ENCODE results near the gene ZXDB.
"Not testable (repeated sequence)": the region's sequence is repeated elsewhere in the genome, so short reads cannot be mapped to it uniquely, and the experiment has no call there.

ZXDB gene

DNA sequence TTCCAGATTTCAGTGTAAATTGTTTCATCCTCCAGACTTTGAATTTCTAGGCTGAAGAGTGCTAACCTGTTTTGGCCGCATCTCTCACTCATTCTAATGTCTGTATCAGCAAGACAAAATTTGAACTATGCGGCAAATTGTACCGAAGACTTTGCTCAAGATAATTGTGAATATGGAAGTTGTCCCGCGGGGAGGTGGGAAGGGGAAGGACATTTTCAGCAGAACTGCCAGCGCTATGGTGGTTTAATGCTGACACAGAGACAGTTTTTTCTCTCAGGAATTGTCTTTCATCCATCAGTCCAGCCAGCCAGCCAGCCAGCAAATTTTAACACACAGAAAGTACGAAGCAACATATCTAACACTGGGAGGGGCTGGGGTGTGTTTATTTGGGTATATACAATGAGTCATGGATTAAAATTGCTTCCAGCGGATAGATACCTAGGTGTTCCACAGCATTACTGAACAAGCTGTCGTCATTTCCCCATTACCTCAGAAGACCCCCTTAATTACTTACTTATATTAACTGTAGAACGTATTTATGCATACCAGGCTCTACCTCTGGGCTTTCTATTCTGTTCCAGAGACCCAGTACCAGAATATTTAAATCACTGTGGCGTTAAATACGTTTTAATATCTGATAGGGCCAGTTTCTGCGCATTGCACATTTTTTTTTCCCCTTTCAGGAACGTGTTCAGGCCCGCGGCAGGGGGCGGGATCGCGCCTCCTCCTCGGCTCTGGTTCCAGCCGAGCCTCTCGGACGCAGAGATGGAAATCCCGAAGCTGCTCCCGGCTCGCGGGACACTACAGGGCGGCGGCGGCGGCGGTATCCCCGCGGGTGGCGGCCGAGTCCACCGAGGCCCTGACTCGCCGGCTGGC lies at the start of gene ZXDB:
ZXDB (plus strand) TSS at position 728 of the 876 bp plus-strand sequence; CDS start at position 766, 38 bp downstream.
- DNase-seq = not testable (repeated sequence)

DNA sequence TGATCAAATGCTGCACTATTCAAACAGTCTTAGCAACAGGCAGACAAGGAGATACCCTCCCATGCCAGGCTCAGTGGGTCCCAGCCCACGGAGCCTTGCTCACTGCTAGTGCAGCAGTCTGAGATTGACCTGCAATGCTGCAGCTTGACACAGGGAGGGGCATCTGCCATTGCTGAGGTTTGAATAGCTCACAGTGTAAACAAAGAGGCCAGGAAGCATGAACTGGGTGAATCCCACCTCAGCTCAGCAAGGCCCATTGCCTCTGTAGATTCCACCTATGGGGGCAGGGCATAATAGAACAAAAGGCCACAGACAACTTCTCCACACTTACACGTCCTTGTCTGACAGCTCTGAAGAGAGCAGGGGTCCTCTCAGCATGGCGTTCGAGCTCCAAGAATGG lies 26.6 kb upstream of the ZXDB start:
- DNase-seq = no peak

DNA sequence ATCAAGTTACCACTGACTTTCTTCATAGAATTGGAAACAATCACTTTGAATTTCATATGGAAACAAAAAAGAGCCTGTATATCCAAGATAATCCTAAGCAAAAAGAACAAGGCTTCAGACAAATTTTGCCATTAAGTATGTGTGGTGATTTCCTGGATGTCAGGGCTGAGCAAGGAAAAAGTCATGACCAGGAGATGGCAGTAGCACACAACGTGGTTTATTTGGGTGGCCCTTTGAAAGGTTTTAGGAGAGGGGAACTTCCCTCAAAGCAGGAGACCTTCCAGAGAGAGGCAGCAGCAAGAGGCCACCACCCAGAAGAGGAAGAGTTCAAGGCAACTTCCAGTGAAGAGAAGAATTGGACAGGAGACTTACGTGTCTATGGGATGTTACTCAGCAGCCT lies 18.1 kb upstream of the ZXDB start:
- peak; percentile 26 for DNase-seq

DNA sequence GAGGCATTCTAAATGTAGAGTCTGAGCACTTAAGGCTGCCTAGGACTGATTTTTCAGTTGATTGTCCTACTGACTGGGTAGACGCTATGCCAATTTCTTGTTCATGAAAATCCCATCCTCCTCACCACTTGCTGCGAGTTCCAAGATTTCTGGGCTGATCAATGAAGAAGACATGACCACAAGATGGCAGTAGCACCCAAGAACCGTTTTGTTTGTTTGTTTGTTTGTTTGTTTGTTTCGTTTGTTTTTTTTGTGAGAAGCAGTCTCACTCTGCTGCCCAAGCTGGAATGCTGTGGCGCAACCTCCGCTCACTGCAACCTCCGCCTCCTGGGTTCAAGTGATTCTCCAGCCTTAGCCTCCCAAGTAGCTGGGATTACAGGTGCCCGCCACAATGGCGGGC lies 8.9 kb upstream of the ZXDB start:
- not testable (repeated sequence) for DNase-seq

DNA sequence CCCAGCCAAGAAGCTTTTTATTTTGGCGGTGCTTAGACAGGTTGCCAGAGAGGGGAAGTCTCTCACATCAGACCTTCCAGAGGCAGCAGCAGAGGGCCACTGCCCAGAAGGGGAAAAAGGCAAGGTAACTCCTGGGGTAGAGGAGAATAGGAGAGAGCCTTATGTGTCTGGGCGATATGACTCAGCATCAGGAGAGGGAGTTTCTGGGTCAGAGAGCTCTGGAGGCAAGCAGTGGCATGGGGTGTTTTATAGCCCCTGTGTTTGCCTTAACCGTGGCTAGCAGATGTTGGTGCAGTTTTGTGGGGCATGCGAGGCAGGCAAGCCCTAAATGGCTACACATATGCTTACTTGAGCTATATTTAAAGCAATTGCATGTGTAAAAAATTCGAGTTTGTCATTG lies 8.3 kb upstream of the ZXDB start:
- DNase-seq = no peak

DNA sequence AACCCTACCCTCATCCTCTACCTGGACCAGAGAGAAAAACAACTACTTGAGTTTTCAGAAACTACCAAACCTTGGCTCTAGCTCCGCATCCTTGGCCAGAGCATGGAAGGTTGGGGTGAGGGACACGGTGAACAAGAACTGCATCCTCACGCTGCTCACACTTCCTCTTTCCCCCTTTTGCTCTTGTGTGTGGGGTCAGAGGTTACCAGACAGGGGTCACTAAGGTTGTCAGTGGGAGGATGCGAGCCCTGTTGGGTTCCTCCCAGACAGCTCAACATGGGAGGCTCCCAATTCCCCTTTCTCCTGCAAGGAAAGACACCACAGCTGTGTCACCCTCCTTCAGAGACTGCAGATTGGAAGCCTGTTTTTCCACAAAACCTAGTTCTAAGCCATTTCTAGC lies 5.5 kb upstream of the ZXDB start:
- peak; percentile 24 for DNase-seq

DNA sequence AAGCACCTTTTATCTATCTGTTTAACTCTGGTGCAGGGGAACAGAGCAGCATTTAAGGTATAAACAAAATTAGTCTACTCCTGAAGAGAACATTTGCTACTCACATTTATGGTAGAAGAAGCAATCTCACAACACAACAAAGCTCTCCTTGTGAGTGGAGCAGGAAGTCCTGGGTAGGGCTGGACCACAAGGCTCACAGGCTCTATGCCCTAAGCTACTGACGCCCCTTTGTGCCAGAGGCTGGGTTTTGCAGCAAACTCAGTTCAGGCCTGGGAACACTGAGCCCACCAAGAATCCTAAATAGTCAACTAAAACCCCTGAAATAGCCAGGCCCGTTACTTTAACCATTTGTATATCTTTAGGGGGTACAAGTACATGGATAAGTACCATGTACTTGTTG lies 4.7 kb upstream of the ZXDB start:
- no peak for DNase-seq

DNA sequence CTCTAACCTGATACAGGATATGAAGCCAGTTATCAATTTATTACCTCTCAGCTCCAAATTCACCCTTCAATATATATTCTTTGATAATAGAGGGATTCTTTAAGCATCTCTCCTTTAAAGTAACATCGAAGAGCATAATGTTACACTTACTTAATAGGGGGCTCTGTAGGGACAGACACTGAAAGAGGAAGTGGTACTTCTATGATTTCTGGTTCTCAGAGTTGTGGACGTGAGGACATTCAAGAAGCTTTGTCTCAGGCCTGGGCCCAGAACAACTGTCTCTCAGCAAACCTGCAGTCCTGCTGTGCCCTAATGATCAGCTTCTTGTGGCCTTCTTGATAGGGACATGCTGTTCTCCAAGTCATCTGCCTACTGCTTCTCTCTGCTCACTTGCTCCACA lies 4.2 kb upstream of the ZXDB start:
- DNase-seq = peak; percentile 66

DNA sequence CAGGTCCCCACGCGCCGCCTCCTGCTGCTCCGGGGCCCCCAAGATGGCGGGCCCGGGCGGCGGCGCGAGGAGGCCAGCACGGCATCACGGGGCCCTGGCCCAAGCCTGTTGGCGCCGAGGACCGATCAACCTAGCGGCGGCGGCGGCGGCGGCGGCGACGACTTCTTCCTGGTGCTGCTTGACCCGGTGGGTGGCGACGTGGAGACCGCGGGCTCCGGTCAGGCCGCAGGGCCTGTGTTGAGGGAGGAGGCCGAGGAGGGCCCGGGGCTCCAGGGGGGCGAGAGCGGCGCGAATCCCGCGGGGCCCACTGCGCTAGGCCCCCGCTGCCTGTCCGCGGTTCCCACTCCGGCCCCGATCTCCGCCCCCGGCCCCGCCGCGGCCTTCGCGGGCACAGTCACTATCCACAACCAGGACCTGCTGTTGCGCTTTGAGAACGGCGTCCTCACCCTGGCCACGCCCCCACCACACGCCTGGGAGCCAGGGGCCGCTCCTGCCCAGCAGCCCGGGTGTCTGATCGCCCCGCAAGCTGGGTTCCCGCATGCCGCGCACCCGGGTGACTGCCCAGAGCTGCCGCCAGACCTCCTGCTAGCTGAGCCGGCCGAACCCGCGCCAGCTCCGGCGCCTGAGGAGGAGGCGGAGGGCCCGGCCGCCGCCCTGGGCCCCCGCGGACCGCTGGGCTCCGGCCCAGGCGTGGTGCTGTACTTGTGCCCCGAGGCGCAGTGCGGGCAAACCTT lies 516 bp downstream of the ZXDB start:
- peak; percentile 17 for DNase-seq

DNA sequence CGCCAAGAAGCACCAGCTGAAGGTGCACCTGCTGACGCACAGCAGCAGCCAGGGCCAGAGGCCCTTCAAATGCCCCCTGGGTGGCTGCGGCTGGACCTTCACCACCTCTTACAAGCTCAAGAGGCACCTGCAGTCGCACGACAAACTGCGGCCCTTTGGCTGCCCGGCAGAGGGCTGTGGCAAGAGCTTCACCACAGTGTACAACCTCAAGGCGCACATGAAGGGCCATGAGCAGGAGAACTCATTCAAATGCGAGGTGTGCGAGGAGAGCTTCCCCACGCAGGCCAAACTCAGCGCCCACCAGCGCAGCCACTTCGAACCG lies 1.0 kb downstream of the ZXDB start:
- DNase-seq = not testable (repeated sequence)

DNA sequence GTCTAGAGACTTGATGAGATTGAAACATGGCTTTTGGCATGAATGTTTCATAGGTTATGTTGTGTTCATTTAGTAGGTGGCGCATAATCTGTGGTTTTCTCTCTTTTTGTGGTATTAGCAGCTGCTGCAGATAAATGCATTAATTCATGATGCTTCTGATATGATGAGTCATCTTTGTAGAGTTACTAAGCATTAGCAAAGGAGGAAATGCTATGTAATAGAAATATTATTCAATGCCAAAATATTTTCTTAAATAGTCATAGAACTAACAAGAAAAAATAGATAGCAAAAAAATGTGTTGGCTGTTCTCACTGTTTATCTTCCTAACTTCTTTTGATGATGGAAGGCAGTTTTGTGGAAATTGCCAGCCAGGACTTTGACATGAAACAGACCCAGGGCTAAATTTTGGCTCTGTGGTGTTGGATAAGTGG lies 3.6 kb downstream of the ZXDB start:
- no peak for DNase-seq

DNA sequence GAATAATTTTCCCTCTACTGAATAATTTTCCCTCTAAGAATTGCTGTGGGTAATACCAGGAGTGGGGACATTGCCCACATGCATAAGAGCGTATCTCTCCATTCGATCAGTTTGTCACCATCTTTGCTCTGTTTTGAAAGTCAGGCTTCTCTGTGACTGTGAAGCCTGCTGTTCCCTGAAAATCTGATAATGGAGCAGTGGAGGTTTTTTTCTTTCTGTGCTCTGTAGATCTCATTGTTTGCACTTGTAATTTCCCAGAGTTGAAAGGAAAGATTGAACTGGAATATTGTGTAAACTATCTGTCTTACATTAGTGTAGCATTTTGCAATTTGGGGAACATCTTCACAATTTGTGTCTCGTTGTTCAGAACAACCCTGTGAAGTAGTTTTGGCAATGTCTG lies 4.3 kb downstream of the ZXDB start:
- DNase-seq = no peak

DNA sequence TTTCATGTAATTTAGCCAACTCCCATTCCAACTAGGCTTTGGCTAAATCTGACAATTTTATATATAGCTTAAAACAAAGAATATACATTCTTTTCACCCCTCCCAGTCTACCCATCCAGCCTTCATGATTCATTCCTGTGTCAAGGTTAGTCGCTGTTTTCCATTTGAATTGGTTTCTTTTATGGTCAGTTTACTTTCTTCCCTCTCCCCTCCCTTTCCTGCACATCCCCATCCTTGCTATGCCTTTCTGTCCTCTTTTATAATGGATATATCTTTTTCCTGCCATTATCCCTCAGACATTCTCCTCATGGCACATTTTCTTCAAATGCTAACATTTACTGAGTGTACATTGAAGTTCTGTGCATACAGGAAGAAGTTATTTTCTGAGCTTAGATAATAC lies 4.7 kb downstream of the ZXDB start:
- DNase-seq = no peak

DNA sequence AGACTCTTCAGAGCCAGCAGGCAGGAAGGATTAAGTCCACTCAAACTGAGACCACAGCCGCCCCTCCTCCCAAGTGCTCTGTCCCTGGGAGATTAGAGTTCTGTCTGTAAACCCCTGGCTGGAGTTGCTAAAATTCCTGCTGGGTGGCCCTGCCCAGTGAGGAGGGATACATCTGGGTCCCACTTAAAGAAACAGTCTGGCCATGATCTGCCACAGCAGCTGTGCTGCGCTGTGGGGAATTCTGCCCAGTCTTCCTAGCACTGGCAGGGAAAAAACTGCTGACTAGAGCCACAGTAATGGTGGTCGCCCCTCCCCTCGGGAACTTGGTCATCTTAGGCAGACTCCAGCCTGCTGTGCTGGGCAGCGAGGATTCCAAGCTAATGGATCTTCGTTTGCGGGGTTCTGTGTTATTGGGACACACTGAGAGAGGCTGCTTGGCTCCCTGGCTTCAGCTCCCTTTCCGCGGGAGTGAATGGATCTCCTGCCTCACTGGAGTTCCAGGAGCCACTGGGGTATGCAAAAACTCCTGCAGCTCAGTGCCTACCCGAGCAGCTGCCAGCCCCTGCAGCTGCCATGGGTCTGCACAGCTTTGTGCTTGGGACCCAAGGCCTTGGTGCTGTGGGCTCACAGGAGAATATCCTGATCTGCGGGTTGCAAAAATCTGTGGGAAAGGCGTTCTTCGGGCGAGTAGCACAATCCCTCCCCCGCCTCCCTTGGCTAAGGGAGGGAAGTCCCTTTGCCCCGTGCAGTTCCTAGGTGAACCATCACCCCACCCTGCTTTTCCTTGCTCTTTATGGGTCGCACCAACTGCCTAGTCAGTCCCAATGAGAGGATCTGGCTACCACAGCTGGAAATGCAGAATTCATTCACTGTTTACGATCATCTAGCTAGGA lies 15.7 kb downstream of the ZXDB start:
- DNase-seq = no peak

DNA sequence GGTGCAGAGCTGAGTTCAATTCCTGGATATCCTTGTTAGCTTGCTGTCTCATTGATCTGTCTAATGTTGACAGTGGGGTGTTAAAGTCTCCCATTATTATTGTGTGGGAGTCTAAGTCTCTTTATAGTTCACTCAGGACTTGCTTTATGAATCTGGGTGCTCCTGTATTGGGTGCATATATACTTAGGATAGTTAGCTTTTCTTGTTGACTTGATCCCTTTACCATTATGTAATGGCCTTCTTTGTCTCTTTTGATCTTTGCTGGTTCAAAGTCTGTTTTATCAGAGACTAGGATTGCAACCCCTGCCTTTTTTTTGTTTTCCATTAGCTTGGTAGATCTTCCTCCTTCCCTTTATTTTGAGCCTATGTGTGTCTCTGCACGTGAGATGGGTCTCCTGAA lies 21.5 kb downstream of the ZXDB start:
- DNase-seq = not testable (repeated sequence)

DNA sequence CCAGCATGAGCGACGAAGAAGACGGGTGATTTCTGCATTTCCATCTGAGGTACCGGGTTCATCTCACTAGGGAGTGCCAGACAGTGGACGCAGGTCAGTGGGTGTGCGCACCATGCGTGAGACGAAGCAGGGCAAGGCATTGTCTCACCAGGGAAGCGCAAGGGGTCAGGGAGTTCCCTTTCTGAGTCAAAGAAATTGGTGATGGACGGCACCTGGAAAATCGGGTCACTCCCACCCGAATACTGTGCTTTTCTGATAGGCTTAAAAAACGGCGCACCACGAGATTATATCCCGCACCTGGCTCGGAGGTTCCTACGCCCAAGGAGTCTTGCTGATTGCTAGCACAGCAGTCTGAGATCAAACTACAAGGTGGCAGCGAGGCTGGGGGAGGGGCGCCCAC lies 37.6 kb downstream of the ZXDB start:
- DNase-seq = not testable (repeated sequence)

DNA sequence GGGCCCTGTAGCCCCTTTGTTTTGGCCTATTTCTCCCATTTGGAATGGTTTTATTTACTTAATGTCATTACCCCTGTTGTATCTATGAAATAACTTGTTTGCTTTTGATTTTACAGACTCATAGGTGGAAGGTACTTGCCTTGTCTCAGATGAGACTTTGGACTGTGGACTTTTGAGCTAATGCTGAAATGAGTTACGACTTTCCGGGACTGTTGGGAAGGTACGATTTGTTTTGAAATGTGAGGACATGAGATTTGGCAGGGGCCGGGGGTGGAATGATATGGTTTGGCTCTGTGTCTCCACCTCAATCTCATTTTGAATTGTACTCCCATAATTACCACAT lies 48.8 kb downstream of the ZXDB start:
- no peak for DNase-seq

DNA sequence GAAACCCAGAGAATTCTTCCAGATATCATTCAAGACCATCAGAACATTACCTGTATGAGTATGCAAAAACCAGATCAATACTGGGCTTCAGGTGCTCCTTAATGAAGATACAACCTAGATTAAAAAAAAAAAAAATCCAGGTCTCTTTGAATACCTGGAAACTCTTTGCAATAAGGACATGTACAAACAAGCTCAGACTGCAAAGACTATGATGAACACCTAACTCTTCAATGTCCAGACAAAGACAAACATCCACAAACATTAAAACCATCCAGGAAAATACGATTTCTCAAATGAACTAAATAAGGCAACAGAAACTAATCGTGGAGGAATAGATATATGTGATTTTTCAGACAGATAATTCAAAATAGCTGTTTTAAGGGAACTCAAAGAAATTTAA lies 49.5 kb downstream of the ZXDB start:
- no peak for DNase-seq

DNA sequence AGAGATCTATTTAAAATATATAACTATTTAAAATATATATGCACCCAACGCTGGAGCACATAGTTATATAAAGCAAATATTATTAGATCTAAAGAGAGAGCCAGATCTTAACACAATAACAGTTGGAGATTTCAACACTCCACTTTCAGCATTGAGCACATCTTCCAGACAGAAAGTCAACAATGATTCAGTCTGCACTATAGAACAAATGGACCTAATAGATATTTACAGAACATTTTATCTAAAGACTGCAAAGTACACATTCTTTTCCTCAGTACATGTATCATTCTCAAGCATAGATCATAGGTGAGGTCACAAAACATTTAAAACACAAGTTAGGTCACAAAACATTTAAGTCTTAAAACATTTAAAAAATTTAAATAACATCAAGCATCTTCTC lies 51.9 kb downstream of the ZXDB start:
- no peak for DNase-seq

DNA sequence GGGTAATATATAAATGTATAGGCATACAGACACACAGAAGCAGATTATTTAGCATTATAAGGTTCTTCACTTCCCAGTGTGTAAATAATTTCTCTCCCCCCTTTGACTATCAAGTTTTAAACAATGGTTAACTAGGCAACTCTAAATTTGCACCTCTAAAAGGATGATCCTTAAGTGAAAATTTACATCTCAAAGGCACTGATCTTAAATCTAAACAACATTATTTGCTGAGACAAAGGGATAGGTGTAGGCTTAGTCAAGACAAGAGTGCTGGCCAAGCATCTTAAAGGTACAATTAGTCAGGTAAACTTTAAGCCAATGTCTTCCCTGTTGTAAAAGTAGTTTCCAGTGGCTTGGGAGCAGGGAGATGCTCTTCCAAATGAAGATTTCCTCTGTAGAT lies 55.2 kb downstream of the ZXDB start:
- no peak for DNase-seq
